HG03460 (cell line): Measurements from ENCODE around the gene MRPS24.

Source experiments
- ATAC-seq: cut with Tn5 transposase; IDR thresholded peaks from one replicate; pipeline ENCODE4 v1.9.1; 2021; ENCODE audit not compliant: unreplicated experiment

Gene MRPS24

GRCh38 chr7:43877968-43878864, 8.9 kb upstream of the MRPS24 start:
- ATAC-seq = no peak

- ATAC-seq = no peak
These were observed 7.8 kb upstream of the MRPS24 start for GRCh38 chr7:43876976-43877745.

DNA sequence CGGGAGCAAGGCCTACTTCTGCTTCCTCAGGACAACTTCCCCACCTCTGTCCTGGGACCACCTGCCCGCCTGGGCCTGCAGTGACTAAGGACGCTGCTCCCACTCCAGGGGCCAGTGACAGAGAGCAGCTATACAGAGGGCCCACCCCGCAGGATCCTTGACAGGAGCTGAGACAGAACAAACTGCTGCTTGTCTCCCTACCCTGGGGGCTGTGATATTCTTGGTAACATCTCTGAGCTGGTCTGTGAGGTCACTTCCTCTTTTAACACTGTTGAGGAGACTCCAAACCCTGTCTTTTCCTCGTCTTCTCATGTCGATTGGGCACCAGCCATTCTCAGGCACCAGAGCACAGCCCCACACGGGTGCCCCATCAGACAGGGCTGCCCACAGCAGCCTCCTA, 6.9 kb upstream of the MRPS24 start:
- ATAC-seq = no peak

GRCh38 chr7:43873300-43873699, 4.0 kb upstream of the MRPS24 start:
- ATAC-seq = no peak

DNA sequence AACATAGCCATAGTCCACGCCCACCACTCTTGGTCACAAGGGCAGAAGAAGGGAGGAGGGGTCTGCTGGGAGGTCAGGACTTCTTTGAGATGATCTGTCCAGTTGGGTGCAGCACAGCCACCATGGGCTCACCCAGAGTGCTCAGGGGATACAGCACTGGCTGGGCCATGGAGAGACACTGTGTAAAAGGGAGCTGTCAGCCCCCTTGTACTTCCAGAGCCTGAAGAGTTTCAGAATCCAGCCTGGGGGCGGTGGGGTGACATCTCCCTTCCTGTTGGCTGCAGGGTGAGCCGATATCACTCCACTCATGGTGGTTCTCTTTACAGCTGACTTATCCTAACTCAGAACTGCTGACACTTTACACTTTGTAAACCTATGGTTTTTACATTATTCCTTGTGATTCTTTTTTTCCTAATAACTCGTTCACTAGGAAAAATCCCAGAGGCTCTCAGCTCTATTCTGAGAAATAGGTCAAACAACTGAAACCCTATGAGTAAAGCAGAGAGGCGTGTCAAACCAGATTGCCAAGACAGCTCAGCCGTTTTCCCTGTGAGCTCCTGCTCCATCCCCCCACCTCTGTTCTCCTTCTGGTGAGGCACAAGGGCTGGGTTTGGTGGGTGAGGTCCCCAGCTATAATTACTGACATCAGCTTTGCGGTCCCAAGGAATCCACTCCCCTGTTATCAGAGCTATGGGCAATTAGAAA, 3.2 kb upstream of the MRPS24 start:
- no peak for ATAC-seq

GRCh38 chr7:43871064-43871463, 1.7 kb upstream of the MRPS24 start:
- ATAC-seq = no peak

GRCh38 chr7:43870316-43870715, 999 bp upstream of the MRPS24 start:
- no peak for ATAC-seq

DNA sequence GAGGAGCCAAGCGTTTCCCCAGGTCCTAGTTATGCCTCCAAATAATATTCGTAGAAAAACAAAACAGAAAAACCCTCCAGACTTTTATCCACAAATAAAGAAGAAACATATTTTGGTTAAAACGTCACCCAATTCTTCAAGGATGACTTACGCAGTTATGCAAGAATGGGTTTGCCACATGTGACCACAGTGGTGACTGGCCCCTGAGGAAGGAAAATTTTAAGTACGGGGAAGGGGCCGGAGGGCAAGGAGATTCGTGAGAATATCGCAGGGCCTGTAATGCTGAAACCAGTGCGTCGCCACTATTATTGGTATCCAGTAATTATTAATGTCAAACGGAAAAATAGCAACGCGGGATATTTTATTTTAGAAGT, 537 bp upstream of the MRPS24 start:
- peak; percentile 7 for ATAC-seq

GRCh38 chr7:43868681-43869005, 674 bp downstream of the MRPS24 start:
- peak; percentile 3 for ATAC-seq

- no peak for ATAC-seq
These were observed 1.1 kb downstream of the MRPS24 start for GRCh38 chr7:43868181-43868580.

GRCh38 chr7:43865277-43865676, 4.0 kb downstream of the MRPS24 start:
- no peak for ATAC-seq

DNA sequence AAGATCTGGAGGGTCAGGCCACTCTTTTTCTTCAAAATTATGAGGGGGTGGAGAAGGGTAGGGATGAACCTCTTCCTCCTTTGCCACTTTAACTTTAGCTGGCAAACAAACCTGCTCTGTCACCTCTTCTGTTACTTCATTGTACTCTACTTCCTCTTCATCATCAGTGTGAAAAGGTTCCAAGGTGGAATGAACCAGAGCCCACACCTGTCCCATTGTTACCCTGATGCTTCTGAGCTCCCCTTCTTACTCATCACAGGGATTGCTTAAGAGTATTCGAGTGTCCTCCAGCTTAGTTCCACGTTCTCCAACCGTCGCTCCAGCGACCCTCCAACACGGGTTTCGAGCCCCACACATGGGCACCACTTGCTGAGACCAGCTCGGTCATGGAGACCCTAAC, 5.2 kb downstream of the MRPS24 start:
- no peak for ATAC-seq

GRCh38 chr7:43856996-43857395, 12.3 kb downstream of the MRPS24 start:
- ATAC-seq = no peak

DNA sequence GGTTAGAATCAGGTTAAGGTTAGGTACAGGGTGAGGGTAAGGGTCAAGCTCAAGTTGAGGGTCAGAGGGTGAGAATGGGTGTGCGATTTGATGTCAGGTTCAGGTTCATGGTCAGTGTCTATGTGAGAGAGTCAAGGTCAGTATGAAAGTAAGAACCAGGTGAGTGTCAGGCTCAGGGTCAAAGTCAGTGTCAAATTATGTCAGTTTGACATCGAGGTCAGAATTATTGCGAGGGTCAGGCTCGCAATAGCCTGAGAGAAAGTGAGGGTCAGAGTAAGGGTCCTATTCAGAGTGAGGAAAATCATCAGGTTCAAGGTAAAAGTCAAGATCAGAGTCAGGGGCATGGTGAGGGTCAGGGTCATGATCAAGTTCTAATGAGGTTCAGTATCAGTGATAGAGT, 13.0 kb downstream of the MRPS24 start:
- no peak for ATAC-seq

- ATAC-seq = no peak
These were observed 14.1 kb downstream of the MRPS24 start for GRCh38 chr7:43855176-43855575.

GRCh38 chr7:43851805-43852204, 17.5 kb downstream of the MRPS24 start:
- ATAC-seq = no peak

GRCh38 chr7:43850348-43851116, 18.8 kb downstream of the MRPS24 start:
- peak; percentile 68 for ATAC-seq

DNA sequence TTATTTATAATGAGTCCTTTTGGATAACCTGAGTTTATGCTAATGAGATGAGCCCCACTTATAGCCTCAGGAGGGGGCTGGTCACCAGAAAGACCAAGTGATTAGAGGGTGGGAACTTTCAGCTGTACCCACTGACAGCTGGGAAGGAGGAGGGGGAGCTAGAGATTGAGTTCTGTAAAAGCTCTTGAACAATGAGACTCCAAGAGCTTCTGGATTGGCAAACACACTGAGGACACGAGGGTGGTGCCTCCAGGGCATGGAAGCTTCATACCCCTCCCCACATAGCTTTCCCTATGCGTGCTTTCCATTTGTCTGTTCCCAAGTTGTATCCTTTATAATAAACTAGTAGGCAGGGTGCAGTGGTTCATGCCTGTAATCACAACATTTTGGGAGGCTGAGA, 20.3 kb downstream of the MRPS24 start:
- no peak for ATAC-seq

- no peak for ATAC-seq
These were observed 21.8 kb downstream of the MRPS24 start for GRCh38 chr7:43847496-43847895.

DNA sequence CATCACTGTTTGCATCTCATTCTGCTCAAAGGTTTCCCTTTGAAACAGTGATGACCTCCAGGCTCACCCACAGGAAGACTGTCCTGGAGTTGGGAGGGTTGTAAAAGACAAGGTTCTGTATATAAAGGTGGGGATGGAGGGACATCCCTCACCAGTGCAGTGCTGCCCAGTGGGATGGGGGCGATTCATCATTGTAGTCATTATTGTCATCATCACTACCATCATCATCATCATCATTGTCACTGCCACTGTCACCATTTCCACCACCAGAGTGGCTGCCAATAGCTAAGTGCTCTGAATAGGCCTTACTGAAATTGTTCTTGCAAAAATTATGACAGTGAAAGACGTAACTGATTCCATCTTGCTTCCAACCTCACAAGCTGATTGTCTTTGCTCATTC, 24.7 kb downstream of the MRPS24 start:
- ATAC-seq = no peak

GRCh38 chr7:43844257-43844656, 25.1 kb downstream of the MRPS24 start:
- ATAC-seq = no peak
